ENCODE data around the gene KIAA1755.

GRCh38 chr20:38205001-38205400 lies 55.5 kb downstream of the KIAA1755 start:
- TF ChIP-seq CTCF (IDR thresholded peaks at IDR 0.05) (no peak), POLR2A (IDR thresholded peaks at IDR 0.05) (no peak)
